Adrenal gland (tissue), 12 donors: ENCODE data around the gene TM4SF4. TPM values are rescaled to one million over a fixed set of nuclear protein-coding genes. Genes with fewer than 3 reads are reported as not detected.

ENCODE experiments used
- DNase-seq, 7 donors: peaks; one replicate each; pipeline ENCODE4 v3.0.0-alpha.2; 2019 to 2020
- H3K27ac ChIP-seq, 5 donors: fragments of 200-600 bp; sonication (generic) in 4 of 5; 1 replicate in 3 of 5; 2 replicates in 2 of 5; pipeline versions ENCODE4 v1.5.1 to v1.8.0; 2016 to 2020; ENCODE audit warnings: mild to moderate bottlenecking in 1 of 5
- H3K27me3 ChIP-seq: fragments of 200-600 bp; 2 replicates; pipeline ENCODE4 v1.8.0; 2021
- H3K36me3 ChIP-seq, 2 donors: fragments of 200-600 bp; replicated peaks in 1 of 2; 1 replicate in 1 of 2; 2 replicates in 1 of 2; pipeline versions ENCODE4 v1.5.1 to v1.8.0; 2018 to 2022
- H3K4me1 ChIP-seq, 2 donors: fragments of 200-600 bp; replicated peaks in 1 of 2; 1 replicate in 1 of 2; 2 replicates in 1 of 2; pipeline versions ENCODE4 v1.5.1 to v1.8.0; 2018 to 2021
- H3K4me3 ChIP-seq, 4 donors: fragments of 200-600 bp; sonication (generic) in 3 of 4; one replicate each; pipeline ENCODE4 v1.5.1; 2016 to 2018
- H3K9me3 ChIP-seq, 3 donors: fragments of 200-600 bp; sonication (generic) in 1 of 3; replicated peaks in 1 of 3; 1 replicate in 2 of 3; 2 replicates in 1 of 3; pipeline versions ENCODE4 v1.5.1 to v1.8.0; 2016 to 2021
- CTCF ChIP-seq, 6 experiments: fragments of 450-650 bp in 4 of 6; fragments of 200-600 bp in 2 of 6; sonication (generic) in 1 of 6; IDR thresholded peaks; 1 replicate in 5 of 6; 2 replicates in 1 of 6; pipeline versions ENCODE4 v1.5.1 to v1.8.0; 2016 to 2021; ENCODE audit warnings: antibody characterized with exemption in 6 of 6, mild to moderate bottlenecking in 2 of 6, moderate library complexity in 1 of 6
- POLR2A ChIP-seq, 2 donors: fragments of 450-650 bp; IDR thresholded peaks; one replicate each; pipeline ENCODE4 v1.6.1; 2017; ENCODE audit warnings: antibody characterized with exemption in 2 of 2, mild to moderate bottlenecking in 2 of 2, moderate library complexity in 1 of 2
- WGBS, 4 donors: extraction: QIAGEN DNeasy Blood & Tissue Kit in 2 of 4; methylation state at CpG; one replicate each; pipeline versions ENCODE4 v1.1.5 to v1.1.7; 2013 to 2017; 5-methylcytosine and 5-hydroxymethylcytosine counted together
- intact Hi-C, 2 donors: fragments of 100-400 bp; cut with DNase I; formaldehyde crosslinking; loops; one replicate each; pipeline versions ENCODE4 v1.14.1 to v1.15.0; 2022 to 2023
- polyA plus RNA-seq, 3 donors: library from polyadenylated mRNA; stranded (reverse); fragments of 200-250 nt in 2 of 3; fragments of 350-450 nt in 1 of 3; fragmentation: Illumina TruSeq in 1 of 3; extraction: RNeasy Lipid Tissue Mini Kit (QIAGEN cat#74804) in 1 of 3; gene quantifications; one replicate each; pipeline ENCODE4 v1.2.3, GENCODE V29; 2013 to 2014
- total RNA-seq, 9 donors: library from RNA; depleted of rRNA in 4 of 9; stranded (reverse); fragments of >200 nt in 4 of 9; fragments of 120-200 nt in 1 of 9; fragmentation: NEBNext Ultra II Directional in 1 of 9; extraction: Animal tissue kit (Norgen Biotek cat#: 25700) in 1 of 9; gene quantifications; one replicate each; pipeline versions ENCODE4 v1.1.0 to v1.2.4, GENCODE V29; 2013 to 2023
- donor health status: healthy with polysubstance abuse.
- donor health status: Bipolar disorder and iron deficiency.
- donor health status: DM: yes; HTN: yes; CAD: no.
- donor health status: DM: no; HTN: no; CAD: no.
- donor health status: DM: no; HTN: no; CAD: no.
- donor health status: DM: yes; HTN: yes; CAD: no.

The TM4SF4 gene
- total and polyA plus RNA-seq, 12 donors, result 0.08 to 2.2 (median 0.96) TPM; not detected in 3

GRCh38 chr3:149449799-149450198, 24.7 kb upstream of the TM4SF4 start:
- no peak overlapping the region for H3K27ac ChIP-seq
- H3K36me3 ChIP-seq, result no peaks in the 10 kb centered on the region
- WGBS, 4 donors, result 48 to 65% (median 61%) methylated on average over 4 of the region's 4 CpGs
- DNase-seq, result no peak
- TF ChIP-seq POLR2A (IDR thresholded peaks at IDR 0.05) (no peak), CTCF (IDR thresholded peaks at IDR 0.05) (no peak)
- H3K9me3 ChIP-seq, result no peaks in the 10 kb centered on the region
- intact Hi-C loops, result no loop called here
- H3K4me1 ChIP-seq, result peaks cover 0 to 3% of the 10 kb centered on the region in 2 donors
- no peak overlapping the region for H3K4me3 ChIP-seq
- H3K27me3 ChIP-seq, result no peaks in the 10 kb centered on the region

- H3K4me3 ChIP-seq, result no peak overlapping the region
- TF ChIP-seq POLR2A (IDR thresholded peaks at IDR 0.05) (no peak), CTCF (IDR thresholded peaks at IDR 0.05) (no peak)
- H3K36me3 ChIP-seq, result no peaks in the 10 kb centered on the region
- no peaks in the 10 kb centered on the region for H3K27me3 ChIP-seq
- peaks cover 0 to 3% of the 10 kb centered on the region in 2 donors for H3K4me1 ChIP-seq
- WGBS, 4 donors, result 62 to 80% (median 70%) methylated on average over 2 of the region's 2 CpGs
- intact Hi-C loops, result no loop called here
- no peaks in the 10 kb centered on the region for H3K9me3 ChIP-seq
- no peak overlapping the region for H3K27ac ChIP-seq
- no peak for DNase-seq
These were observed 24.2 kb upstream of the TM4SF4 start for GRCh38 chr3:149450281-149450680.

- no peaks in the 10 kb centered on the region for H3K9me3 ChIP-seq
- TF ChIP-seq POLR2A (IDR thresholded peaks at IDR 0.05) (no peak), CTCF (IDR thresholded peaks at IDR 0.05) (no peak)
These were observed 22.5 kb upstream of the TM4SF4 start for GRCh38 chr3:149452036-149452435.

GRCh38 chr3:149453140-149453805, 21.2 kb upstream of the TM4SF4 start:
- H3K4me1 ChIP-seq, result peaks cover 0 to 1% of the 10 kb centered on the region in 2 donors
- no peak overlapping the region for H3K27ac ChIP-seq
- 69 to 100% (median 88%) methylated on average over 1 of the region's 1 CpG for WGBS, 4 donors
- no peaks in the 10 kb centered on the region for H3K27me3 ChIP-seq
- TF ChIP-seq POLR2A (IDR thresholded peaks at IDR 0.05), result no peak
- TF ChIP-seq CTCF (IDR thresholded peaks at IDR 0.05), result no peak
- intact Hi-C loops, result no loop called here
- no peaks in the 10 kb centered on the region for H3K36me3 ChIP-seq
- no peak for DNase-seq
- H3K9me3 ChIP-seq, result no peaks in the 10 kb centered on the region
- H3K4me3 ChIP-seq, result no peak overlapping the region

More at GRCh38 chr3:149452036-149452435, 22.5 kb upstream of the TM4SF4 start:
- intact Hi-C loops, result no loop called here
- 69 to 88% (median 79%) methylated on average over 2 to 3 of the region's 3 CpGs for WGBS, 4 donors
- H3K4me3 ChIP-seq, result no peak overlapping the region
- H3K36me3 ChIP-seq, result no peaks in the 10 kb centered on the region
- no peak for DNase-seq
- no peaks in the 10 kb centered on the region for H3K27me3 ChIP-seq
- peaks cover 0 to 3% of the 10 kb centered on the region in 2 donors for H3K4me1 ChIP-seq
- H3K27ac ChIP-seq, result no peak overlapping the region
